ENCODE data around the gene SMAD2.
"Not testable (repeated sequence)": the region's sequence is repeated elsewhere in the genome, so short reads cannot be mapped to it uniquely, and the experiment has no call there.

The SMAD2 gene

DNA sequence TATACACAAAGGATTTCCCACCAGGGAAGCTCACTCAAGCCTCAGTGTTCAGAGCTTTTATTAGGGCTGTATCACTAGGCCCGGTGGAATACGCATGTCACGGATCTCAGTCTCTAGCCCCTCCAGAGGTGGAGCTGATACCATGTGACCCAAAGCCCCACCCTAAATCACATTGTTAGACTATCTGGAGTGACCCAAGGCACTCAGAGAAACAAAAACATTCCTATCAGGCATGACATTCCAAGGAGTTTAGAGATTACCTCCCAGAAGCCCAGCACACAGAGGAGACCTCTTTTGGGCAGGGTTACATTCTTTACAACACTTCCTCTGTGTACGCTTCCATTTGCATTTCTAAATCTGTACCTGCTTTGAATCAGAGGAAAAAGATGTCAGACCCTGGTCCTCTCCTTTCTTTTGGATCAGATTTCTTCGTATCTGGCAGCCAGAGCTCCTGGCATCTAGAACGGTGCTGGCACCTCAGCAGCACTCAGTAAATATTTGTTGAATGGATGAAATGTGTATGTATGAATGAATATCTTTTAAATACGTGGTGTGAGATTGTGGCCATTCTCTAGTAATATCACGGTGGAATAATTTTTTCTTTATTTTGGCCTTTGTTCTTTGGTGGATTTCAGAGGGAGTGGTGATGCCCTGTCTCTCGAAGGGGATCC lies 37.7 kb upstream of the SMAD2 start:
- H3K27ac ChIP-seq (ENCODE audit: insufficient read depth, low read length, poor library complexity, severe bottlenecking): no peak overlapping the region

GRCh38 chr18:47964053-47964452 lies 33.6 kb upstream of the SMAD2 start:
- Histone ChIP-seq H3K9me3 (ENCODE audit: control insufficient read depth, low read length) (no peaks in the 10 kb centered on the region), H3K4me3 (ENCODE audit: insufficient read depth, low read depth, low read length, poor library complexity, severe bottlenecking) (no peak overlapping the region)
- DNase-seq: no peak

More for the DNA sequence above, 37.7 kb upstream of the SMAD2 start:
- H3K9me3 ChIP-seq (ENCODE audit: control insufficient read depth, low read length): no peaks in the 10 kb centered on the region
- no peaks in the 10 kb centered on the region for H3K4me1 ChIP-seq (ENCODE audit: control insufficient read depth, insufficient read depth, low read length, poor library complexity, severe bottlenecking)
- DNase-seq: no peak
- no peak overlapping the region for H3K4me3 ChIP-seq (ENCODE audit: insufficient read depth, low read depth, low read length, poor library complexity, severe bottlenecking)
- H3K36me3 ChIP-seq (ENCODE audit: control insufficient read depth, insufficient read depth, low read length): no peaks in the 10 kb centered on the region
- H3K27me3 ChIP-seq (replicated peaks; ENCODE audit: control insufficient read depth, insufficient read depth, low read length, poor library complexity, severe bottlenecking): no peaks in the 10 kb centered on the region

DNA sequence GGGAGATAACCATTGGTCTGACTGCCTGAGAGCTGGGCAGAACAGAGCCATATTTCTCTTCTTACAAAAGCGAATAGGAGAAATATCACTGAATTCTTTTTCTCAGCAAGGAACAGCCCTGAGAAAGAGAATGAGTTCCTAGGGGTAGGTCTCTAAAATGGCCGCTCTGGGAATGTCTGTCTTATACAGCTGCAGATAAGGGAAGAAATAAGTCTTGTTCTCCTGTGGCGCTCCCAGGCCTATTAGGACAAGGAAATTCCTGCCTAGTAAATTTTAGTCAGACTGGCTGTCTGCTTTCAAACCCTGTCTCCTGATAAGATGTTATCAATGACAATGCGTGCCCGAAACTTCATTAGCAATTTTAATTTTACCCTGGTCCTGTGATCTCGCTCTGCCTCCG lies 30.5 kb upstream of the SMAD2 start:
- not testable (repeated sequence) for H3K27ac ChIP-seq (ENCODE audit: insufficient read depth, low read length, poor library complexity, severe bottlenecking); DNase-seq; H3K4me1 ChIP-seq (ENCODE audit: control insufficient read depth, insufficient read depth, low read length, poor library complexity, severe bottlenecking); H3K9me3 ChIP-seq (ENCODE audit: control insufficient read depth, low read length); H3K36me3 ChIP-seq (ENCODE audit: control insufficient read depth, insufficient read depth, low read length); H3K27me3 ChIP-seq (replicated peaks; ENCODE audit: control insufficient read depth, insufficient read depth, low read length, poor library complexity, severe bottlenecking); H3K4me3 ChIP-seq (ENCODE audit: insufficient read depth, low read depth, low read length, poor library complexity, severe bottlenecking)

More at GRCh38 chr18:47964053-47964452, 33.6 kb upstream of the SMAD2 start:
- Histone ChIP-seq H3K36me3 (ENCODE audit: control insufficient read depth, insufficient read depth, low read length) (no peaks in the 10 kb centered on the region), H3K27ac (ENCODE audit: insufficient read depth, low read length, poor library complexity, severe bottlenecking) (no peak overlapping the region), H3K27me3 (replicated peaks; ENCODE audit: control insufficient read depth, insufficient read depth, low read length, poor library complexity, severe bottlenecking) (no peaks in the 10 kb centered on the region), H3K4me1 (ENCODE audit: control insufficient read depth, insufficient read depth, low read length, poor library complexity, severe bottlenecking) (no peaks in the 10 kb centered on the region)

GRCh38 chr18:47953471-47953931 lies 23.0 kb upstream of the SMAD2 start:
- Histone ChIP-seq H3K27ac (ENCODE audit: insufficient read depth, low read length, poor library complexity, severe bottlenecking) (no peak overlapping the region), H3K4me3 (ENCODE audit: insufficient read depth, low read depth, low read length, poor library complexity, severe bottlenecking) (no peak overlapping the region), H3K9me3 (ENCODE audit: control insufficient read depth, low read length) (no peaks in the 10 kb centered on the region), H3K27me3 (replicated peaks; ENCODE audit: control insufficient read depth, insufficient read depth, low read length, poor library complexity, severe bottlenecking) (no peaks in the 10 kb centered on the region), H3K4me1 (ENCODE audit: control insufficient read depth, insufficient read depth, low read length, poor library complexity, severe bottlenecking) (peaks cover 5% of the 10 kb centered on the region), H3K36me3 (ENCODE audit: control insufficient read depth, insufficient read depth, low read length) (no peaks in the 10 kb centered on the region)
- DNase-seq: no peak

- H3K27ac ChIP-seq (ENCODE audit: insufficient read depth, low read length, poor library complexity, severe bottlenecking): no peak overlapping the region
- H3K36me3 ChIP-seq (ENCODE audit: control insufficient read depth, insufficient read depth, low read length): no peaks in the 10 kb centered on the region
- H3K4me1 ChIP-seq (ENCODE audit: control insufficient read depth, insufficient read depth, low read length, poor library complexity, severe bottlenecking): peaks cover 5% of the 10 kb centered on the region
- no peaks in the 10 kb centered on the region for H3K9me3 ChIP-seq (ENCODE audit: control insufficient read depth, low read length)
- DNase-seq: no peak
- H3K27me3 ChIP-seq (replicated peaks; ENCODE audit: control insufficient read depth, insufficient read depth, low read length, poor library complexity, severe bottlenecking): no peaks in the 10 kb centered on the region
- H3K4me3 ChIP-seq (ENCODE audit: insufficient read depth, low read depth, low read length, poor library complexity, severe bottlenecking): no peak overlapping the region
Observed at GRCh38 chr18:47950511-47950910, 20.1 kb upstream of the SMAD2 start.

GRCh38 chr18:47949202-47949601 lies 18.7 kb upstream of the SMAD2 start:
- Histone ChIP-seq H3K4me1 (ENCODE audit: control insufficient read depth, insufficient read depth, low read length, poor library complexity, severe bottlenecking) (peaks cover 5% of the 10 kb centered on the region), H3K4me3 (ENCODE audit: insufficient read depth, low read depth, low read length, poor library complexity, severe bottlenecking) (no peak overlapping the region), H3K27me3 (replicated peaks; ENCODE audit: control insufficient read depth, insufficient read depth, low read length, poor library complexity, severe bottlenecking) (no peaks in the 10 kb centered on the region), H3K36me3 (ENCODE audit: control insufficient read depth, insufficient read depth, low read length) (no peaks in the 10 kb centered on the region), H3K27ac (ENCODE audit: insufficient read depth, low read length, poor library complexity, severe bottlenecking) (no peak overlapping the region), H3K9me3 (ENCODE audit: control insufficient read depth, low read length) (no peaks in the 10 kb centered on the region)
- no peak for DNase-seq

GRCh38 chr18:47946889-47947288 lies 16.4 kb upstream of the SMAD2 start:
- Histone ChIP-seq H3K4me1 (ENCODE audit: control insufficient read depth, insufficient read depth, low read length, poor library complexity, severe bottlenecking) (no peaks in the 10 kb centered on the region), H3K36me3 (ENCODE audit: control insufficient read depth, insufficient read depth, low read length) (no peaks in the 10 kb centered on the region), H3K9me3 (ENCODE audit: control insufficient read depth, low read length) (no peaks in the 10 kb centered on the region), H3K27me3 (replicated peaks; ENCODE audit: control insufficient read depth, insufficient read depth, low read length, poor library complexity, severe bottlenecking) (no peaks in the 10 kb centered on the region), H3K27ac (ENCODE audit: insufficient read depth, low read length, poor library complexity, severe bottlenecking) (no peak overlapping the region), H3K4me3 (ENCODE audit: insufficient read depth, low read depth, low read length, poor library complexity, severe bottlenecking) (no peak overlapping the region)
- no peak for DNase-seq

DNA sequence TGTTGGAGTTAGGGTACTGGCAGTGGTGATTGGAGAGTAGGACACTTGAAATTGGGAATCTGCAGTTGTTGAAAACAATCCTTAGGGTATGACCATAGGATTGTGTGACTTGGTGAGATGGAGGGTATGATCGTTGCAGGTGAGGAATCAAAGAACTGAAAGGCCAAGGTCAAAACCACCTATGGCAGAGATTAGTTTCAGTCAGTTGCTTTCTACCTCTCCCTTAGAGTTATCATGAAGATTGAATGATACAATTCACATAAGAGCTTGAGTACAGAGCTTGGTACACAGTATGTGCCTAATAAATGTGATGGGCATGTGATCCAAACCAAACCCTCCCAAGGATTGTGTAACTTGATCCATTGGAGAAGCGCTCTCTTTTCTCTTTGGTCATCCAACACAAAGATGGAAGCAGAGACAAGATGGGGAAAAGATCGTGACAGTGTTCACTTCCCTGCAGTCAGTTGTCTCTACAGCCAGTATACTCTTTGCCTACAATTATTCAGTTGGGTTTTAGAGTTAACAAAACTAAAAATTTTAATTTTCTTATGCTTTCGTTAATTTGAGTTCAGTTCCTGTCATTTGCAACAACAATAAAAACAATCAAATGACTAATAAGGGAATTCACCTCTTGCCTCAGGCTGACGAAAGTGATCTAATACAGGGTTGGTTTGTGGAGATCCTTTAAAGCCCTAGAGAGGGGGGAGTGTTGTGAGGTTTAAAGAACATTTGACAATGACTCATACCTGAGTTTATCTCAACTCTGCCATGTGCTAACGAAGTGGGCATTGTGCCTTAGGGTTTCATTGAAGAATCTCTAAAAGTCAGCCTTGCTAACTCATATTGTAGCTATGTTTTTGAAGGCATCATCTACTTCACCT lies 14.8 kb upstream of the SMAD2 start:
- Histone ChIP-seq H3K27ac (ENCODE audit: insufficient read depth, low read length, poor library complexity, severe bottlenecking) (no peak overlapping the region), H3K27me3 (replicated peaks; ENCODE audit: control insufficient read depth, insufficient read depth, low read length, poor library complexity, severe bottlenecking) (no peaks in the 10 kb centered on the region), H3K4me3 (ENCODE audit: insufficient read depth, low read depth, low read length, poor library complexity, severe bottlenecking) (no peak overlapping the region), H3K9me3 (ENCODE audit: control insufficient read depth, low read length) (no peaks in the 10 kb centered on the region), H3K4me1 (ENCODE audit: control insufficient read depth, insufficient read depth, low read length, poor library complexity, severe bottlenecking) (no peaks in the 10 kb centered on the region), H3K36me3 (ENCODE audit: control insufficient read depth, insufficient read depth, low read length) (no peaks in the 10 kb centered on the region)
- DNase-seq: no peak

GRCh38 chr18:47936952-47937351 lies 6.5 kb upstream of the SMAD2 start:
- no peaks in the 10 kb centered on the region for H3K36me3 ChIP-seq (ENCODE audit: control insufficient read depth, insufficient read depth, low read length)
- H3K27me3 ChIP-seq (replicated peaks; ENCODE audit: control insufficient read depth, insufficient read depth, low read length, poor library complexity, severe bottlenecking): no peaks in the 10 kb centered on the region
- H3K27ac ChIP-seq (ENCODE audit: insufficient read depth, low read length, poor library complexity, severe bottlenecking): no peak overlapping the region
- DNase-seq: no peak
- no peaks in the 10 kb centered on the region for H3K9me3 ChIP-seq (ENCODE audit: control insufficient read depth, low read length)
- H3K4me3 ChIP-seq (ENCODE audit: insufficient read depth, low read depth, low read length, poor library complexity, severe bottlenecking): no peak overlapping the region
- peaks cover under 1% of the 10 kb centered on the region for H3K4me1 ChIP-seq (ENCODE audit: control insufficient read depth, insufficient read depth, low read length, poor library complexity, severe bottlenecking)

All from effector memory CD4-positive, alpha-beta T cell (primary cell).